Stimulated activated CD4-positive, alpha-beta T cell treated with anti-CD3 and anti-CD28 coated beads, Interleukin-12 subunit alpha, Interleukin-12 subunit beta, amount 100 ng/mL, for 24 hours (primary cell): ENCODE results near the gene KRTAP3-1.

Experiments
- DNase-seq, 2 experiments: peaks; one replicate each; pipeline ENCODE4 v3.0.0-alpha.2; 2020; ENCODE audit warnings: low read depth in 2 of 2

Gene KRTAP3-1

DNA sequence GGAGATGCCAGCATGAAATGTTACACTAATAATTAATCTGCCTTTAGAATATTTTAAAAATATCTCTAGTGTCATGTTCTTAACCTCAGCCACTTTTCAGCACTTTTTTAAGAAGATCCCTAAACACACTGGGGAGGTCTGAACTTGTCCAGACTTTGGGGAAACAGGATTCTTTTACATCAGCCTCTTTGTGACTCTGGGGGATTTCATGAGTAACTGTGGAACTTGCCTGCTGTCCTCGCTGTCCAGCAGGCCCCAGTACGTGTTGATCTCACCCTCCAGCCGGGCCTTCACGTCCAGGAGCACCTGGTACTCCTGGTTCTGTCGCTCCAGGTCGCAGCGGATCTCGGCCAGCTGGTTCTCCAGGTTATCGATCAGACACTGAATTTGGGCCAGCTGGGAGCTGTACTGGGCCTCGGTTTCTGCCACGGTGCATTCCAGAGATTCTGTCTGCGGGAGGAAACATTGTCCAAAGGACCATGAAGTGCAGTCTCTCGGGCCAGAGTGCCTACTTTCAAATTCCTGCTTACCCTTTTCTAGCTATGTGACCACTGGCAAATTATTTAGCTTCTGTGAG lies 30.3 kb downstream of the KRTAP3-1 start:
- no peak for DNase-seq

DNA sequence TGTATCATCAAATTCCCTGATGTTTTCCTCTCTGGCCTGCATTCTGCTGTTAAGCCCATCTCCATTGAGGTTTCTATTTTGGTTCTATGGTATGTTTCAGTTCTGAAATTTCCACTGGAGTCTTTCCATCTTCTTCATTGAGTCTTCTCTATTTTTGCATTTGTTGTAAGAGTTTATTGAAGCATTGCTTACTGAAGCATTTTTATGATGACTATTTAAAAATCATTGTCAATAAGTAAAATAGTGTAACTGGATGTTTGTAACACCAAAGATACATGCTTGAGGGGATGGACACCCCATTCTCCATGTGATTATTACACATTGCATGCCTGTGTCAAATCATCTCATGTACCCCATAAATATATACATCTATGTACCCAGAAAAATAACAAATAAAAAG lies 33.4 kb downstream of the KRTAP3-1 start:
- no peak for DNase-seq

DNA sequence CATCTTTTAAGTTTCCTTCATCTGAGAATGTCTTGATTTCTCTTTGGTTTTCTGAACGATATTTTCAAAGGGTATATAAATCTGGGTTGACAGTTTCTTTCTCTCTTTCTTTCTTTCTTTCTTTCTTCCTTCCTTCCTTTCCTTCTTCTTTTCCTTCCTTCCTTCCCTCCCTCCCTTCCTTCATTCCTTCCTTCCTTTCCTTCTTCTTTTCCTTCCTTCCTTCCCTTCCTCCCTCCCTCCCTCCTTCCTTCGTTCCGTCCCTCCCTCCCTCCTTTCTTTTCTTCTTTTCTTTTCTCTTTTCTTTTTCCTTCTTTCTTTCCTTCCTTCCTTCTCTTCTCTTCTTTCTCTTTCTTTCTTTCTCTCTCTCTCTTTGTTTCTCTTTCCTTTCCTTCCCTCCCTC lies 34.6 kb downstream of the KRTAP3-1 start:
- DNase-seq, result no peak

DNA sequence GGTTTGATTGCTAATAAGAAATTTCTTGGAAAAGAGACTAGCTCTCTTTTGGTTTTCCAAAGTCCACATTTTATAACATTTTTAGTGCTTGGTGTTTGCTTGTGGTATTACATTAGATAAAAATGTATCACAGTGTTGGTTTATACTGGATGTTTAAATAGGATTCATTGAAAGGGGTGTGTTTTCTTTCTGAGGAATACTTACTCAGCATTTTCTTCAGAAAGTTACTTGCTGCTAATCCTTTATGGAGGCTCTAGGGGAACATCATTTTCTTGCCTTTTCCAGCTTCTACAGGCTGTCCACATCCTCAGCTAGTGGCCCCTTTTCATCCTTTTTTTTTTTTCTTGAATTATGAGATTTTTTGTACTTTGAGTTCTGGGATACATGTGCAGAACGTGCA lies 41.3 kb downstream of the KRTAP3-1 start:
- no peak for DNase-seq

DNA sequence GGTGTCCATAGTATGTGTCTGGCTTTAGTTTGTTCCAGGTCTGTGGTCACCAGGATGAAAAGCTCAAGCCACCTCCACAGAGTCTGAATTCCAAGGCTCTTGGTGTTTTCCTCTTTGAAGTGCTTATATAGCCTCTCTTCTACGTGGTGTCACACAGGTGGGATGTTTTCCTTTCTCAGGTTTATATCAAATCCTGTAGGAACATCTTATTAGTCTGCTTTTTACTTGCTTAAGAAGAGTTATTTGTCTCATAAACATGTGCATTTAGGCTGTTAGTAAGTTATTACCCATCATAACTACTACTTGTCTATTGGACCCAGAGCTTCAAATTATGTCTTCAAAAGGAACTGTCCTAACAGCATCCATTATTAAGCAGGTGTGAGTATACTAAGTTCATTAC lies 42.1 kb downstream of the KRTAP3-1 start, which contains the start of gene KRT39:
KRT39 (minus strand) TSS at position 101 of the 400 bp plus-strand sequence; CDS start at position 9, 92 bp downstream.
- no peak for DNase-seq

DNA sequence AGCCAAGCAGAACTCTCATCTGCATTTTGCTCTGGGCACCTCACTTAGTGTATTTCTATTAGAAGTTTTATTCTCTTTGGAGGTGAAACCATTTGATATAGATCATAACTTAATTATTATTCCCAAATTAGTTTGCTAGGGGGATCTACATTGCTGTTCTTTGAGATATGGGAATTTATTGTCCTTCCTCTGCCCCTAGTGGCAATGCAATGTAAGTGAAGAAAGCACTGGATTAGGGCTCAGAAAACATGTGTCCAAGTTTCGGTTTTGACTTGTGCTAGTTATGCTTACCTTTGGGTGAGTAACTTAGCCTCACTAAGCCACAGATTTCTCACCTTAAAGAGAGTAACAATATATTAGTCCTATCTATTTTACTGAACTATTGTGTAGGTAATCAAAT lies 45.1 kb downstream of the KRTAP3-1 start:
- DNase-seq, result no peak

DNA sequence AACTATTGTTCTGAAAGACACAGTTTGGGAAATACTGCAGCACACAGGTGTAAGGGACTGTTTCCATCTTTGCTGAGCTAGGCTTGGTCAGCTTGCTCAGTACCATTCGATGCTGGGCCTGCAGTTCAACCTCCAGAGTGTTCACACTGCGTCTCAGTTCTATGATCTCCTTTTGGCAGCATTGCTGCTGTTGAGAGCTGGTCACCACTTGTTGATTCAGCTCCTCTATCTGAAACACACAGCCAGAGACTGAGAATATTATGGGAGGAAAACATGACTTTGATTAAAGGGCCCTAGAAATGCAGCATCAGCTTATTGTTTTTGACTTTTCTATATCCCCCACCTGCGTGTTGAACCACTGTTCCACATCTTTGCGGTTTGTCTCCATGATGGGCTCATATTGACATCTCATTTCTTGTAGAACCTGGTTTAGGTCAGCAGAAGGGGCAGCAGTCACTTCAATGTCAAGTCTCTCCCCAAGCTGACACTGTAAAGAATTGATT lies 46.8 kb downstream of the KRTAP3-1 start:
- DNase-seq, result no peak

DNA sequence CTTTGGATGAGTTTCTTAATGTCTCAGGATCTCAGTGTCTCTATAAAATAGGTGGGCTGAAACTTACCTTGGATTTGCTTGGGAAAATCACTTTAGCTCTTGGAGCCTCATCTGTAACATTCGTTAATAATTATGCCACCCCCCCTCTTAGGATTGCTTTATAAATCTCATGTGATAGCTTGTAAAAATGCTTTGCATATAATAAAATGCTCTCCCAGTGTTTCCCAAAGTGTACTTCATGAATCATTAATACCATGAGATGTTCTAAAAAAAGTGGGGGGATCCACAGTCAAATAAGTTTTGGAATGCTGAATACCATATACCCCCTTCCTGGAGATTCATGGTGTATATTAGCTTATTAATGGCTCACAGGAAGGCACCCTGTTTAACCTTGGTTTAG lies 47.3 kb downstream of the KRTAP3-1 start:
- no peak for DNase-seq

DNA sequence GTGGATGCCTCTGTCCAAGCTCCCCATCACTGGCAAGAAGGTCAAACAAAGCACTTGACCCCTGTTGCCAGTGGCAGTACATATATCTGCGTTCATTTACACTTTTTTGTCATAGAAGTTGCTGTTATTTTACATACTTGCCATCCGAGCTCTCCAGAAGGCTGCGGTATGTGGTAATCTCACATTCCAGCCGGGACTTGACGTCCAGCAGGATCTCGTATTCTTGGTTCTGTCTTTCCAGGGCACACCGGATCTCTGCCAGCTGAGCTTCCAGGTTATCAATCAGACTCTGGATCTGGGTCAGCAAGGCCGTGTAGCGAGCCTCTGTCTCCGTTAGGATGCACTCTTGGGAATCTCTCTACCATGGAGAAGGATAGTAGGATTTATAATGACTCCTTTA lies 48.8 kb downstream of the KRTAP3-1 start:
- DNase-seq, result no peak
